Endothelial cell of umbilical vein (primary cell): ENCODE measurements around the gene ADGRG2. TPM values are rescaled to one million over a fixed set of nuclear protein-coding genes. Genes with fewer than 3 reads are reported as not detected.

Experiments
- BruUV-seq: library from RNA; stranded (reverse); fragments of 400-500 nt; replicated peaks from 2 replicates; lab custom pipeline; 2021; lab: Mats Ljungman, UMichigan
- CTCF ChIA-PET: fragments of 300-600, 350-600 bp; sonication (Branson Sonifier 250); formaldehyde crosslinking; loops from one replicate; lab custom pipeline; 2021; ENCODE audit warnings: antibody characterized with exemption, inconsistent platforms; lab: Charles Lee
- POLR2A ChIA-PET: fragments of 300-600, 350-600 bp; sonication (Branson Sonifier 250); formaldehyde crosslinking; loops from one replicate; lab custom pipeline; 2021; ENCODE audit warnings: antibody characterized with exemption, inconsistent platforms; lab: Charles Lee
- DNase-seq: peaks from one replicate; pipeline ENCODE4 v3.0.0-alpha.2; 2011; ENCODE audit warnings: low read depth, low spot score
- FAIRE-seq: peaks from 2 replicates; lab custom pipeline; 2011; peaks lifted over from hg19 to GRCh38; lab: Jason Lieb, UNC
- H2AFZ ChIP-seq: 2 replicates; pipeline ENCODE4 v1.6.0; 2012; ENCODE audit warnings: low read depth, low read length, control low read depth, inconsistent platforms
- H3K27ac ChIP-seq: 2 replicates; pipeline ENCODE4 v1.5.1; 2011; ENCODE audit warnings: low read depth, mild to moderate bottlenecking, control low read depth, low read length, moderate library complexity; ENCODE audit not compliant: insufficient read depth
- H3K27me3 ChIP-seq, 2 experiments: 2 replicates each; pipeline versions ENCODE4 v1.6.0 to v1.6.1; 2011; ENCODE audit warnings: low read length in 2 of 2, mixed read lengths in 1 of 2; ENCODE audit not compliant: control insufficient read depth in 2 of 2, insufficient read depth in 2 of 2
- H3K36me3 ChIP-seq, 2 experiments: 2 replicates in 1 of 2; 3 replicates in 1 of 2; pipeline ENCODE4 v1.5.1; 2011; ENCODE audit warnings: low read length in 2 of 2, mild to moderate bottlenecking in 1 of 2, moderate library complexity in 1 of 2; ENCODE audit not compliant: control insufficient read depth in 2 of 2, insufficient read depth in 2 of 2; ENCODE audit errors: extremely low read depth in 1 of 2
- H3K4me1 ChIP-seq: 3 replicates; pipeline ENCODE4 v1.5.1; 2011; ENCODE audit warnings: mild to moderate bottlenecking, low read length; ENCODE audit not compliant: control insufficient read depth, insufficient read depth; ENCODE audit errors: extremely low read depth
- H3K4me2 ChIP-seq: 2 replicates; pipeline ENCODE4 v1.6.1; 2011; ENCODE audit warnings: low read length, control low read depth, mixed read lengths; ENCODE audit not compliant: insufficient read depth
- H3K4me3 ChIP-seq, 3 experiments: fragments of 200-600 bp in 1 of 3; sonication (generic), shearing (Covaris generic) in 1 of 3; replicated peaks in 1 of 3; 2 replicates each; pipeline ENCODE4 v1.5.1; 2011 to 2016; ENCODE audit warnings: control low read depth in 3 of 3, low read length in 3 of 3, mild to moderate bottlenecking in 2 of 3, inconsistent platforms in 1 of 3, low read depth in 1 of 3, moderate library complexity in 1 of 3; ENCODE audit not compliant: insufficient read depth in 1 of 3
- H3K79me2 ChIP-seq: 2 replicates; pipeline ENCODE4 v1.6.0; 2012; ENCODE audit warnings: low read length, inconsistent platforms; ENCODE audit not compliant: control insufficient read depth, insufficient read depth
- H3K9ac ChIP-seq: replicated peaks from 2 replicates; pipeline ENCODE3; 2011; ENCODE audit warnings: low read length, control low read depth; ENCODE audit not compliant: insufficient read depth; ENCODE audit errors: extremely low read depth
- H3K9me1 ChIP-seq: replicated peaks from 3 replicates; pipeline ENCODE4 v1.6.0; 2011; ENCODE audit warnings: mild to moderate bottlenecking, low read length; ENCODE audit not compliant: control insufficient read depth, insufficient read depth; ENCODE audit errors: extremely low read depth
- H3K9me3 ChIP-seq: replicated peaks from 2 replicates; pipeline ENCODE4 v1.5.1; 2012; ENCODE audit warnings: low read length, inconsistent platforms; ENCODE audit not compliant: control insufficient read depth, insufficient read depth
- H4K20me1 ChIP-seq: replicated peaks from 2 replicates; pipeline ENCODE3; 2011; ENCODE audit warnings: mild to moderate bottlenecking, low read length; ENCODE audit not compliant: control insufficient read depth, insufficient read depth; ENCODE audit errors: extremely low read depth
- EZH2 ChIP-seq: IDR thresholded peaks from 2 replicates; pipeline ENCODE4 v1.6.1; 2012; ENCODE audit warnings: borderline replicate concordance, low read depth, mild to moderate bottlenecking, moderate library complexity, low read length, inconsistent platforms; ENCODE audit not compliant: severe bottlenecking
- FOS ChIP-seq: IDR thresholded peaks from 2 replicates; pipeline ENCODE4 v1.6.1; 2011; ENCODE audit warnings: mild to moderate bottlenecking, low read length, moderate library complexity, borderline replicate concordance; ENCODE audit not compliant: insufficient read depth
- GATA2 ChIP-seq: IDR thresholded peaks from 2 replicates; pipeline ENCODE4 v1.7.0; 2011; ENCODE audit warnings: low read depth, mild to moderate bottlenecking, moderate library complexity, mixed read lengths, low read length; ENCODE audit not compliant: insufficient read length, insufficient read depth
- JUN ChIP-seq: IDR thresholded peaks from 2 replicates; pipeline ENCODE4 v1.6.1; 2011; ENCODE audit warnings: borderline replicate concordance, low read depth; ENCODE audit not compliant: insufficient read length, insufficient read depth
- MAX ChIP-seq: IDR thresholded peaks from 2 replicates; pipeline ENCODE4 v1.6.1; 2011; ENCODE audit not compliant: insufficient read depth, insufficient read length
- MYC ChIP-seq: IDR thresholded peaks from one replicate; pipeline ENCODE4 v1.6.1; 2011; ENCODE audit warnings: mild to moderate bottlenecking, low read depth, low read length
- POLR2A ChIP-seq: IDR thresholded peaks from 2 replicates; pipeline ENCODE4 v1.6.1; 2012; ENCODE audit warnings: low read depth, mild to moderate bottlenecking, control low read depth, low read length
- dilution Hi-C: fragments of 300-500 bp; cut with MboI; formaldehyde crosslinking; loops from one replicate; pipeline ENCODE4 v1.15.0; 2019; ENCODE audit warnings: low sequenced_read_pairs; ENCODE audit not compliant: extremely low pct_ligation_motif_present
- intact Hi-C: fragments of 100-400 bp; cut with micrococcal nuclease; formaldehyde crosslinking; loops from one replicate; pipeline ENCODE4 v1.10.0; 2022
- polyA plus RNA-seq, 4 experiments: library from polyadenylated mRNA; depleted of rRNA in 3 of 4; stranded (reverse) in 3 of 4; unstranded in 1 of 4; fragments of >200 nt; gene quantifications; 2 replicates each; pipeline versions ENCODE4 v1.2.1 to v1.2.3, GENCODE V29; 2011 to 2012; ENCODE audit warnings: missing spikeins in 1 of 4
- total RNA-seq: library from RNA; stranded (reverse); gene quantifications from 2 replicates; pipeline ENCODE4 v1.2.3, GENCODE V29; 2021

The ADGRG2 gene
- total and polyA plus RNA-seq, 2 donors (not counting 3 experiments of a cell fraction or from before 2014, with no cell fraction given): not detected

GRCh38 chrX:19063030-19063429 lies 59.2 kb downstream of the ADGRG2 start:
- H4K20me1 ChIP-seq: no peaks in the 10 kb centered on the region
- TF ChIP-seq MAX (no peak), FOS (no peak), POLR2A (no peak), GATA2 (no peak), JUN (no peak)
- no peaks in the 10 kb centered on the region for H3K27me3 ChIP-seq
- dilution Hi-C loops: no loop called here
- FAIRE-seq (no peak), DNase-seq (no peak)
- H3K4me2 ChIP-seq: no peak overlapping the region
- H3K4me3 ChIP-seq: no peak overlapping the region
- POLR2A ChIA-PET: no interaction called here
- CTCF ChIA-PET: no interaction called here
- no peak overlapping the region for H2AFZ ChIP-seq
- no TSS peak for BruUV-seq
- no peaks in the 10 kb centered on the region for H3K79me2 ChIP-seq
- intact Hi-C loops: no loop called here
- no peaks in the 10 kb centered on the region for H3K36me3 ChIP-seq
- H3K9ac ChIP-seq: no peak overlapping the region
- H3K9me1 ChIP-seq: no peaks in the 10 kb centered on the region
- H3K4me1 ChIP-seq: no peaks in the 10 kb centered on the region
- H3K27ac ChIP-seq: no peak overlapping the region
- H3K9me3 ChIP-seq: no peaks in the 10 kb centered on the region

- no peaks in the 10 kb centered on the region for H3K4me1 ChIP-seq
- no peak for DNase-seq
- no peaks in the 10 kb centered on the region for H3K9me1 ChIP-seq
- no peak overlapping the region for H2AFZ ChIP-seq
- H3K79me2 ChIP-seq: no peaks in the 10 kb centered on the region
- H3K4me2 ChIP-seq: no peak overlapping the region
- no peak overlapping the region for H3K27ac ChIP-seq
- H3K36me3 ChIP-seq: no peaks in the 10 kb centered on the region
- TF ChIP-seq POLR2A (no peak), MYC (no peak), GATA2 (no peak), EZH2 (no peak), JUN (no peak)
- ChIA-PET POLR2A (no interaction called here), CTCF (no interaction called here)
- H3K9me3 ChIP-seq: no peaks in the 10 kb centered on the region
- no peaks in the 10 kb centered on the region for H3K27me3 ChIP-seq
- no TSS peak for BruUV-seq
- FAIRE-seq: no peak
- no peaks in the 10 kb centered on the region for H4K20me1 ChIP-seq
- dilution Hi-C loops (no loop called here), intact Hi-C loops (no loop called here)
- H3K4me3 ChIP-seq: no peak overlapping the region
- H3K9ac ChIP-seq: no peak overlapping the region
Observed at GRCh38 chrX:19059067-19059466, 63.2 kb downstream of the ADGRG2 start.
